ENCODE data around the gene PRKCE.

Gene PRKCE

GRCh38 chr2:45864121-45864520, 212.6 kb downstream of the PRKCE start:
- TF ChIP-seq, protein P1, sequence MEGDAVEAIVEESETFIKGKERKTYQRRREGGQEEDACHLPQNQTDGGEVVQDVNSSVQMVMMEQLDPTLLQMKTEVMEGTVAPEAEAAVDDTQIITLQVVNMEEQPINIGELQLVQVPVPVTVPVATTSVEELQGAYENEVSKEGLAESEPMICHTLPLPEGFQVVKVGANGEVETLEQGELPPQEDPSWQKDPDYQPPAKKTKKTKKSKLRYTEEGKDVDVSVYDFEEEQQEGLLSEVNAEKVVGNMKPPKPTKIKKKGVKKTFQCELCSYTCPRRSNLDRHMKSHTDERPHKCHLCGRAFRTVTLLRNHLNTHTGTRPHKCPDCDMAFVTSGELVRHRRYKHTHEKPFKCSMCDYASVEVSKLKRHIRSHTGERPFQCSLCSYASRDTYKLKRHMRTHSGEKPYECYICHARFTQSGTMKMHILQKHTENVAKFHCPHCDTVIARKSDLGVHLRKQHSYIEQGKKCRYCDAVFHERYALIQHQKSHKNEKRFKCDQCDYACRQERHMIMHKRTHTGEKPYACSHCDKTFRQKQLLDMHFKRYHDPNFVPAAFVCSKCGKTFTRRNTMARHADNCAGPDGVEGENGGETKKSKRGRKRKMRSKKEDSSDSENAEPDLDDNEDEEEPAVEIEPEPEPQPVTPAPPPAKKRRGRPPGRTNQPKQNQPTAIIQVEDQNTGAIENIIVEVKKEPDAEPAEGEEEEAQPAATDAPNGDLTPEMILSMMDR (IDR thresholded peaks at IDR 0.05; ENCODE audit: low read depth, low read length) = no peak
- no peak for DNase-seq (ENCODE audit: extremely low read depth, low read depth)

DNA sequence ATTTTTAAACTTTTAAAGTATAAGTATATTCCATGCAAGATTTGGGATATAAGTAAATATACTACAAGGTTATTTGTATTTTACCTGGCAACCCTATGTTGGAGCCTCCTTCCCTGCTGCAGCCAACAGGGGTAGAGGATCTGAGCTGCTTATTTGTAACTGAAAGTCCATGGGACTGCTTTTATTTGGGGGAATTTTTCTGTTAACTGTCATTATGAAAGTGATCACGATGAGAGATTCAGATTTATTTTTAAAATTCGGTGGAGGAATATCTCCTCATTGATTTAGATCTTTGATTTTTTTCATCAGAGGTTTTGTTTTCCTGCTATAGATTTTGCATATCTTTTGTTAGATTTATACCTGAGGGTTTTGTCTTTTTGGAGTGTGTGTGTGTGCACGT, 215.9 kb downstream of the PRKCE start:
- no peak for DNase-seq (ENCODE audit: extremely low read depth, low read depth)
- TF ChIP-seq, protein P1 (IDR thresholded peaks at IDR 0.05; ENCODE audit: low read depth, low read length) = no peak

DNA sequence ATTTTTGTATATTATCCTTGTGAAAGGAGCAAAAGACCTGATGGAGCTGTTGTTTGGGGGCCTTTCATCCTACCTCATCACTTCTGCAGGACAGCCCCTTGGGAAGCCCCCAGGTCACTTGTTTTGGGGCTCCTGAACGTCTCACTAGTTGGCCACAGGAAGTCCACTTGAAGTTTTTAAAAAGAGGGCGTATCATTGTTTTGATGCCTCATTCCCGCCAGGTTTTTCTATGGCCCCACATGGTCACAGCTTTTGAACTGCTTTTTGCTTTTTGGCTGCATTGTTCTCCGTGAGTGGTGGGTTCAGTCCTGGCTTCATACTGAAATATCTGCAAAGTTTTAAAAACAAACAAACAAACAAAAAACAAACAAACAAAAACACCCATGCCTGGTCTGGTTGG, 216.3 kb downstream of the PRKCE start:
- TF ChIP-seq, protein P1 (IDR thresholded peaks at IDR 0.05; ENCODE audit: low read depth, low read length) = no peak
- no peak for DNase-seq (ENCODE audit: extremely low read depth, low read depth)

GRCh38 chr2:45869165-45869501, 217.7 kb downstream of the PRKCE start:
- DNase-seq (ENCODE audit: extremely low read depth, low read depth) = no peak
- TF ChIP-seq, protein P1 (IDR thresholded peaks at IDR 0.05; ENCODE audit: low read depth, low read length) = no peak

GRCh38 chr2:45871025-45871424, 219.6 kb downstream of the PRKCE start:
- no peak for DNase-seq (ENCODE audit: extremely low read depth, low read depth)
- TF ChIP-seq, protein P1 (IDR thresholded peaks at IDR 0.05; ENCODE audit: low read depth, low read length) = no peak

- no peak for DNase-seq (ENCODE audit: extremely low read depth, low read depth)
- TF ChIP-seq, protein P1 (IDR thresholded peaks at IDR 0.05; ENCODE audit: low read depth, low read length) = no peak
These were observed 220.1 kb downstream of the PRKCE start for GRCh38 chr2:45871541-45871940.

GRCh38 chr2:45872211-45872610, 220.7 kb downstream of the PRKCE start:
- no peak for DNase-seq (ENCODE audit: extremely low read depth, low read depth)
- TF ChIP-seq, protein P1 (IDR thresholded peaks at IDR 0.05; ENCODE audit: low read depth, low read length) = no peak

Data from AG09319 (cell line).